Measurements from ENCODE around the gene STYXL1. TPM values are rescaled to one million over a fixed set of nuclear protein-coding genes. Genes with fewer than 3 reads are reported as not detected.

STYXL1 gene
- total and polyA plus RNA-seq, 4 donors: 16.4 to 27.5 (median 17.1) TPM

- TF ChIP-seq JUND (IDR thresholded peaks at IDR 0.05) (no peak), FOXA1 (IDR thresholded peaks at IDR 0.05) (no peak), NR2F2 (IDR thresholded peaks at IDR 0.05) (no peak), EGR1 (IDR thresholded peaks at IDR 0.05; ENCODE audit: low read depth in 2 of 2) (no peak)
- TF ChIP-seq, protein P1, sequence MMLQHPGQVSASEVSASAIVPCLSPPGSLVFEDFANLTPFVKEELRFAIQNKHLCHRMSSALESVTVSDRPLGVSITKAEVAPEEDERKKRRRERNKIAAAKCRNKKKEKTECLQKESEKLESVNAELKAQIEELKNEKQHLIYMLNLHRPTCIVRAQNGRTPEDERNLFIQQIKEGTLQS (IDR thresholded peaks at IDR 0.05): no peak
These were observed 61.5 kb downstream of the STYXL1 start (continued) for GRCh38 chr7:75986147-75986781.

DNA sequence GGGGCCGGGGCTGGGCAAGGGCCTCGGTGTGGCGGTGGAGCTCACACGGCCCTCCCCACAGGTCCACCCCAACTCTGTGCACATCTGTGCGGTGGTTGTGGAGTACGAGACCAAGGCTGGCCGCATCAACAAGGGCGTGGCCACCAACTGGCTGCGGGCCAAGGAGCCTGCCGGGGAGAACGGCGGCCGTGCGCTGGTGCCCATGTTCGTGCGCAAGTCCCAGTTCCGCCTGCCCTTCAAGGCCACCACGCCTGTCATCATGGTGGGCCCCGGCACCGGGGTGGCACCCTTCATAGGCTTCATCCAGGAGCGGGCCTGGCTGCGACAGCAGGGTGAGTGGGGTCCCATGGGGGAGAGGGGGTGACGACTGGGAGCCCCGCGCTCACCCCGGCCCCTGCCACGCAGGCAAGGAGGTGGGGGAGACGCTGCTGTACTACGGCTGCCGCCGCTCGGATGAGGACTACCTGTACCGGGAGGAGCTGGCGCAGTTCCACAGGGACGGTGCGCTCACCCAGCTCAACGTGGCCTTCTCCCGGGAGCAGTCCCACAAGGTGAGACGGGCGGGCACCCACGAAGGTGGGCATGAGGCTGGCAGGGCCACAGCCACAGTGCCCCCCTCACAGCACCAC lies 62.2 kb downstream of the STYXL1 start:
- peaks cover 4 to 40% (median 17%) of the 10 kb centered on the region in 4 donors for H3K4me1 ChIP-seq (ENCODE audit: control insufficient read depth in 4 of 4, insufficient read depth in 4 of 4, low read length in 3 of 4)
- DNase-seq (ENCODE audit: low spot score): no peak
- TF ChIP-seq, protein P1 (IDR thresholded peaks at IDR 0.05): no peak
- TF ChIP-seq RAD21 (IDR thresholded peaks at IDR 0.05): no peak
- no peak for TF ChIP-seq RXRA (IDR thresholded peaks at IDR 0.05)
- no peak for TF ChIP-seq YY1 (IDR thresholded peaks at IDR 0.05)
- no peak for TF ChIP-seq EGR1 (IDR thresholded peaks at IDR 0.05; ENCODE audit: low read depth in 2 of 2)
- no peak for TF ChIP-seq FOXA2 (IDR thresholded peaks at IDR 0.05)
- TF ChIP-seq, protein P2, sequence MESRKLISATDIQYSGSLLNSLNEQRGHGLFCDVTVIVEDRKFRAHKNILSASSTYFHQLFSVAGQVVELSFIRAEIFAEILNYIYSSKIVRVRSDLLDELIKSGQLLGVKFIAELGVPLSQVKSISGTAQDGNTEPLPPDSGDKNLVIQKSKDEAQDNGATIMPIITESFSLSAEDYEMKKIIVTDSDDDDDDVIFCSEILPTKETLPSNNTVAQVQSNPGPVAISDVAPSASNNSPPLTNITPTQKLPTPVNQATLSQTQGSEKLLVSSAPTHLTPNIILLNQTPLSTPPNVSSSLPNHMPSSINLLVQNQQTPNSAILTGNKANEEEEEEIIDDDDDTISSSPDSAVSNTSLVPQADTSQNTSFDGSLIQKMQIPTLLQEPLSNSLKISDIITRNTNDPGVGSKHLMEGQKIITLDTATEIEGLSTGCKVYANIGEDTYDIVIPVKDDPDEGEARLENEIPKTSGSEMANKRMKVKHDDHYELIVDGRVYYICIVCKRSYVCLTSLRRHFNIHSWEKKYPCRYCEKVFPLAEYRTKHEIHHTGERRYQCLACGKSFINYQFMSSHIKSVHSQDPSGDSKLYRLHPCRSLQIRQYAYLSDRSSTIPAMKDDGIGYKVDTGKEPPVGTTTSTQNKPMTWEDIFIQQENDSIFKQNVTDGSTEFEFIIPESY (IDR thresholded peaks at IDR 0.05): no peak
- TF ChIP-seq HNF4A (conservative IDR thresholded peaks at IDR 0.05): no peak
- no peak overlapping the region for H3K9ac ChIP-seq (ENCODE audit: low read depth in 1 of 2, low read length in 2 of 2)
- peaks cover 31 to 68% (median 42%) of the 10 kb centered on the region in 4 donors for H3K36me3 ChIP-seq (ENCODE audit: control insufficient read depth in 4 of 4, insufficient read depth in 3 of 4, low read depth in 1 of 4, low read length in 3 of 4)
- peak overlapping the region in 1 of 2 donors; percentile 12 for H3K27ac ChIP-seq (ENCODE audit: low read depth in 1 of 2, low read length in 2 of 2)
- no peaks in the 10 kb centered on the region for H3K9me3 ChIP-seq (ENCODE audit: control insufficient read depth in 4 of 4, low read length in 3 of 4)
- 67% methylated on average over 41 of the region's 41 CpGs for whole genome bisulfite sequencing
- H3K4me3 ChIP-seq (ENCODE audit: low read depth in 1 of 3, low read length in 3 of 3): no peak overlapping the region
- no peaks in the 10 kb centered on the region for H3K27me3 ChIP-seq (ENCODE audit: control insufficient read depth in 4 of 4, insufficient read depth in 4 of 4, low read length in 3 of 4)

DNA sequence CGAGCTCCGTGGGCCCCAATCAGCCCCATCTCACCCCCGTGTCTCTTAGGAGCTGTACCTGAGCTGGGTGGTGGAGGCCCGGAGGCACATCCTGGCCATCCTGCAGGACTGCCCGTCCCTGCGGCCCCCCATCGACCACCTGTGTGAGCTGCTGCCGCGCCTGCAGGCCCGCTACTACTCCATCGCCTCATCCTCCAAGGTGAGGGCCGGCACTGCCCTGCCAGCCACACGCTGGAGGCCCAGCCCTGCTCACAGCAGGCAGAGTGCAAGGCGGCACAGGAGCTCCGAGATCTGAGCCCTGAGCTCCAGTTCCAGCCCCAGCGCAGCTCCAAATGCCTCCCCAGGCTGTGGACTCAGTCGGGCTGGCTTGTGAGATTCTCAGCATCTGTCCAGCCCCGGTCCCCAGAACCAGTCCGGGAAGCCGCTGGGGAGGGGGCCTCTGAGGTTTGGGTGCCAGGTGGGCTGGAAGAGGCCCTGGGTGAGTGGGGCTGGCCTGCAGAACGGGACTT lies 62.7 kb downstream of the STYXL1 start:
- Histone ChIP-seq H3K4me1 (ENCODE audit: control insufficient read depth in 4 of 4, insufficient read depth in 4 of 4, low read length in 3 of 4) (peaks cover 4 to 40% (median 18%) of the 10 kb centered on the region in 4 donors), H3K27ac (ENCODE audit: low read depth in 1 of 2, low read length in 2 of 2) (peak overlapping the region in 1 of 2 donors; percentile 7), H3K4me3 (ENCODE audit: low read depth in 1 of 3, low read length in 3 of 3) (no peak overlapping the region), H3K9me3 (ENCODE audit: control insufficient read depth in 4 of 4, low read length in 3 of 4) (no peaks in the 10 kb centered on the region), H3K27me3 (ENCODE audit: control insufficient read depth in 4 of 4, insufficient read depth in 4 of 4, low read length in 3 of 4) (no peaks in the 10 kb centered on the region), H3K36me3 (ENCODE audit: control insufficient read depth in 4 of 4, insufficient read depth in 3 of 4, low read depth in 1 of 4, low read length in 3 of 4) (peaks cover 36 to 73% (median 44%) of the 10 kb centered on the region in 4 donors), H3K9ac (ENCODE audit: low read depth in 1 of 2, low read length in 2 of 2) (no peak overlapping the region)
- no peak for DNase-seq (ENCODE audit: low spot score)
- WGBS: 84% methylated on average over 21 of the region's 21 CpGs
- no peak for TF ChIP-seq NR2F2 (IDR thresholded peaks at IDR 0.05)
- TF ChIP-seq JUND (IDR thresholded peaks at IDR 0.05): no peak
- no peak for TF ChIP-seq SP1 (IDR thresholded peaks at IDR 0.05)
- no peak for TF ChIP-seq YY1 (IDR thresholded peaks at IDR 0.05)
- TF ChIP-seq HNF4A (conservative IDR thresholded peaks at IDR 0.05): no peak
- no peak for TF ChIP-seq FOXA2 (IDR thresholded peaks at IDR 0.05)
- TF ChIP-seq FOXA1 (IDR thresholded peaks at IDR 0.05): no peak
- TF ChIP-seq, protein P2 (IDR thresholded peaks at IDR 0.05): no peak
- TF ChIP-seq RAD21 (IDR thresholded peaks at IDR 0.05): no peak
- no peak for TF ChIP-seq TAF1 (conservative IDR thresholded peaks at IDR 0.05)
- no peak for TF ChIP-seq EGR1 (IDR thresholded peaks at IDR 0.05; ENCODE audit: low read depth in 2 of 2)
- TF ChIP-seq, protein P1 (IDR thresholded peaks at IDR 0.05): no peak
- no peak for TF ChIP-seq GABPA (IDR thresholded peaks at IDR 0.05 in 1 of 2, conservative IDR thresholded peaks at IDR 0.05 in 1 of 2)

Data from liver (tissue), 9 donors.